Activated CD4-positive, alpha-beta memory T cell treated with anti-CD3 and anti-CD28 coated beads, Interleukin-2, amount 10 ng/mL, durations not matched to agents 7 days and 5 days (primary cell): ENCODE results near the gene KAT6B. TPM values are rescaled to one million over a fixed set of nuclear protein-coding genes. Genes with fewer than 3 reads are reported as not detected.

ENCODE experiments used
- CTCF ChIA-PET: fragments of 350-600 bp; sonication (Branson Sonifier 250); formaldehyde crosslinking; loops from one replicate; lab custom pipeline; 2021; ENCODE audit warnings: antibody characterized with exemption, inconsistent platforms; lab: Charles Lee
- POLR2A ChIA-PET: fragments of 350-600 bp; sonication (Branson Sonifier 250); formaldehyde crosslinking; loops from one replicate; lab custom pipeline; 2021; ENCODE audit warnings: antibody characterized with exemption; lab: Charles Lee
- DNase-seq: peaks from one replicate; pipeline ENCODE4 v3.0.0-alpha.2; 2020
- H3K27ac Mint-ChIP-seq: one replicate; pipeline ENCODE4 v1.8.0; 2021; ENCODE audit warnings: mild to moderate bottlenecking, mixed read lengths
- H3K27me3 Mint-ChIP-seq: one replicate; pipeline ENCODE4 v1.8.0; 2021; ENCODE audit warnings: mixed read lengths
- H3K36me3 Mint-ChIP-seq: one replicate; pipeline ENCODE4 v1.8.0; 2021; ENCODE audit warnings: low read depth, mixed read lengths
- H3K4me1 Mint-ChIP-seq: one replicate; pipeline ENCODE4 v1.8.0; 2021; ENCODE audit warnings: mixed read lengths
- H3K4me3 Mint-ChIP-seq: one replicate; pipeline ENCODE4 v1.8.0; 2021; ENCODE audit warnings: mild to moderate bottlenecking, mixed read lengths
- H3K9me3 Mint-ChIP-seq: one replicate; pipeline ENCODE4 v1.8.0; 2021; ENCODE audit warnings: mixed read lengths
- total RNA-seq, 2 experiments: library from RNA; stranded (reverse); gene quantifications; one replicate each; pipeline ENCODE4 v1.2.3, GENCODE V29; 2021

KAT6B gene
- total RNA-seq, 2 experiments from 2014 or later, result 20.2 to 21.8 TPM

GRCh38 chr10:75016325-75016724 lies 189.9 kb downstream of the KAT6B start:
- H3K27ac Mint-ChIP-seq, result no peak overlapping the region
- POLR2A ChIA-PET, result no interaction called here
- no peak for DNase-seq
- H3K27me3 Mint-ChIP-seq, result no peaks in the 10 kb centered on the region
- no peak overlapping the region for H3K4me3 Mint-ChIP-seq
- CTCF ChIA-PET, result interaction anchor here (0.6 kb wide), 1 partner anchor 244 kb away, joined by 3 read pairs; no protein-coding TSS in a partner anchor
- peaks cover 36% of the 10 kb centered on the region for H3K4me1 Mint-ChIP-seq
- peaks cover 15% of the 10 kb centered on the region for H3K36me3 Mint-ChIP-seq
- no peaks in the 10 kb centered on the region for H3K9me3 Mint-ChIP-seq

GRCh38 chr10:75018251-75018650 lies 191.9 kb downstream of the KAT6B start:
- H3K36me3 Mint-ChIP-seq, result peaks cover 12% of the 10 kb centered on the region
- no peak for DNase-seq
- no peak overlapping the region for H3K27ac Mint-ChIP-seq
- no peak overlapping the region for H3K4me3 Mint-ChIP-seq
- ChIA-PET POLR2A (no interaction called here), CTCF (interaction anchor here (0.9 to 3.4 kb wide), 2 partner anchors 217 to 279 kb away, joined by 3 to 20 read pairs; partner anchors contain the start of gene COMTD1)
- H3K27me3 Mint-ChIP-seq, result no peaks in the 10 kb centered on the region
- H3K9me3 Mint-ChIP-seq, result no peaks in the 10 kb centered on the region
- H3K4me1 Mint-ChIP-seq, result peaks cover 36% of the 10 kb centered on the region

DNA sequence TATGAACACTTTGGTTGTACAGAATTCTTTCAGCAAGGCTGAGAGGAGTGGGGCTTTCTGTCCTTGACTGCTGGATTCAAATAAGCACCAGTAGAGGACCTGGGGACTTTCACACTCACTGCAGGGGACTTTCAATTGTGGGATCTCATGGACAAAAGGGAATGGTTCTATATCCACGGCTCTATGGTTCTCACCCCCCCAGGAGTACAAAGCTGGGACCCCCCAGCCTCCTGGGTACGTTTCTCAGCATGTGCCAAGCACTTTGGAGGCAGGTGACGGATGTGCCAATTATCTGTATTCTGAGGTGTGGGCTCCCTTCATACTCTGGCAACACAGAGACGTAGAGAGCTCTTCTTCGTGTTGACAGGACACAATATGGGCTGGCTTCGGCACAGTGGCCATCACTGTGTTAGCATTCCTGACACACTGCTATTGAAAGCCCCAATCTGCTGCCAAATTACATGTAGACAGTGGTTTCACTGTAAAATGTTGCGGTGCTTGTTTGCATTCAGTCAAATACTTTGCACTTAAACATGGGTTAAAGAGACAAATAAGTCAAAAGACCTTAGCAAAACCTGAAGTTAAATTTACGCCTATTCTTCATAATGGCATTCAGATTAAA lies 192.4 kb downstream of the KAT6B start:
- ChIA-PET POLR2A (interaction anchor here (0.6 to 1.3 kb wide), 2 partner anchors 92 to 432 kb away, joined by 3 read pairs; no protein-coding TSS in a partner anchor), CTCF (interaction anchor here (0.9 to 3.4 kb wide), 3 partner anchors 192 to 280 kb away, joined by 3 to 20 read pairs (median 9); partner anchors contain the start of genes COMTD1 and KAT6B)
- Mint-ChIP-seq H3K36me3 (peaks cover 9% of the 10 kb centered on the region), H3K27me3 (no peaks in the 10 kb centered on the region), H3K9me3 (no peaks in the 10 kb centered on the region), H3K4me3 (no peak overlapping the region), H3K27ac (no peak overlapping the region), H3K4me1 (peaks cover 30% of the 10 kb centered on the region)
- no peak for DNase-seq

DNA sequence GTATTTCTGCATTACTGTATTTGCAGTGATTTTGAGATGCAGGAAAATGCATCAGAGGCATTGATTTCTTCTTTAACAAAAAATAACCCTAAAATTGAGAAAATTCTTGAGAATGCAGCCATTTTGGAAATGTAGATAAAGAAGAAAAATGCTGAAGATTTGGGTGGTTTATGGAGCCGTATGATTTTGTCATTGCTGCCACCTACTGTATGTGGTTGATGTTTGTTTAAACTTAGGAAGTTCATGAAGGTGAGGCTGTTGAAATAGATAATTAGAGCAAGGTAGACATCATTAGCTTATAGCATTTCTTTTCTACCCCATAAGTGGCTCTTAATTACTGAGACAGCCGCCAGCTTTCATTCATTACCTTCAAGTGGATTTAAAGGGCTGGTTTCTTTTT lies 193.0 kb downstream of the KAT6B start:
- DNase-seq, result no peak
- no peak overlapping the region for H3K4me3 Mint-ChIP-seq
- no peaks in the 10 kb centered on the region for H3K27me3 Mint-ChIP-seq
- H3K4me1 Mint-ChIP-seq, result peaks cover 26% of the 10 kb centered on the region
- POLR2A ChIA-PET, result interaction anchor here (0.6 to 1.3 kb wide), 4 partner anchors 92 to 892 kb away, joined by 3 read pairs; no protein-coding TSS in a partner anchor
- H3K9me3 Mint-ChIP-seq, result no peaks in the 10 kb centered on the region
- no peak overlapping the region for H3K27ac Mint-ChIP-seq
- CTCF ChIA-PET, result interaction anchor here (0.6 to 3.4 kb wide), 17 partner anchors 16 to 824 kb away, joined by 3 to 20 read pairs (median 4); partner anchors contain the start of genes COMTD1 and KAT6B
- peaks cover 7% of the 10 kb centered on the region for H3K36me3 Mint-ChIP-seq

DNA sequence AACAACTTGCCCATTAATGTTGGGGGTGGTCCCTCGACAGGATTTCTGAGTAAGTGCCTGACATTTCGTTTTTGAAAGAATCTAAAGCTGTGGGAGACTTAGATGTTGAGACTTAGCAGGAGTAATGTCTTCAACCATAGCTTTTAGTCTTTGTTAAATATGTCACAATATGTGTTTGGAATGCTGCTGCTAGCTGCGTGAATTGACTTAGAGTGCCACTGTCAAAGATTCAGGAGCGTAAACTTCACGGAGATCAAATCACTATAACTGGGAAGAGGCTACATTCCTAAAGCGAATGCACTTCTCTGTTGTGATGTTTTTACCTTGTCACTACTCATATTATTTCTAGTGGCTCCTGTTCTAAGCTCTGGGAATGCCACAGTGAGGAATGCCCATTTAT lies 193.8 kb downstream of the KAT6B start:
- peaks cover 18% of the 10 kb centered on the region for H3K4me1 Mint-ChIP-seq
- ChIA-PET CTCF (interaction anchor here (0.6 to 3.4 kb wide), 17 partner anchors 17 to 825 kb away, joined by 3 to 20 read pairs (median 4); partner anchors contain the start of genes COMTD1 and KAT6B), POLR2A (interaction anchor here (1.2 to 1.3 kb wide), 2 partner anchors 91 to 123 kb away, joined by 3 read pairs; no protein-coding TSS in a partner anchor)
- no peaks in the 10 kb centered on the region for H3K9me3 Mint-ChIP-seq
- no peaks in the 10 kb centered on the region for H3K27me3 Mint-ChIP-seq
- peaks cover 13% of the 10 kb centered on the region for H3K36me3 Mint-ChIP-seq
- no peak for DNase-seq
- H3K4me3 Mint-ChIP-seq, result no peak overlapping the region
- H3K27ac Mint-ChIP-seq, result no peak overlapping the region

- ChIA-PET POLR2A (interaction anchor here (1.0 to 1.4 kb wide), 4 partner anchors 9 to 283 kb away, joined by 3 to 4 read pairs (median 3); no protein-coding TSS in a partner anchor), CTCF (interaction anchor here (0.6 to 3.4 kb wide), 21 partner anchors 10 to 779 kb away, joined by 3 to 20 read pairs (median 4); partner anchors contain the start of gene COMTD1)
- H3K36me3 Mint-ChIP-seq, result peaks cover 16% of the 10 kb centered on the region
- no peak for DNase-seq
- no peak overlapping the region for H3K4me3 Mint-ChIP-seq
- peak overlapping the region; percentile 25 for H3K27ac Mint-ChIP-seq
- H3K9me3 Mint-ChIP-seq, result no peaks in the 10 kb centered on the region
- H3K4me1 Mint-ChIP-seq, result peaks cover 12% of the 10 kb centered on the region
- H3K27me3 Mint-ChIP-seq, result no peaks in the 10 kb centered on the region
Measured at GRCh38 chr10:75021379-75022249, 195.2 kb downstream of the KAT6B start.

GRCh38 chr10:75023074-75023473 lies 196.7 kb downstream of the KAT6B start:
- Mint-ChIP-seq H3K4me1 (peaks cover 12% of the 10 kb centered on the region), H3K9me3 (no peaks in the 10 kb centered on the region), H3K27ac (no peak overlapping the region), H3K36me3 (peaks cover 16% of the 10 kb centered on the region), H3K27me3 (no peaks in the 10 kb centered on the region), H3K4me3 (no peak overlapping the region)
- DNase-seq, result no peak
- ChIA-PET CTCF (no interaction called here), POLR2A (no interaction called here)

DNA sequence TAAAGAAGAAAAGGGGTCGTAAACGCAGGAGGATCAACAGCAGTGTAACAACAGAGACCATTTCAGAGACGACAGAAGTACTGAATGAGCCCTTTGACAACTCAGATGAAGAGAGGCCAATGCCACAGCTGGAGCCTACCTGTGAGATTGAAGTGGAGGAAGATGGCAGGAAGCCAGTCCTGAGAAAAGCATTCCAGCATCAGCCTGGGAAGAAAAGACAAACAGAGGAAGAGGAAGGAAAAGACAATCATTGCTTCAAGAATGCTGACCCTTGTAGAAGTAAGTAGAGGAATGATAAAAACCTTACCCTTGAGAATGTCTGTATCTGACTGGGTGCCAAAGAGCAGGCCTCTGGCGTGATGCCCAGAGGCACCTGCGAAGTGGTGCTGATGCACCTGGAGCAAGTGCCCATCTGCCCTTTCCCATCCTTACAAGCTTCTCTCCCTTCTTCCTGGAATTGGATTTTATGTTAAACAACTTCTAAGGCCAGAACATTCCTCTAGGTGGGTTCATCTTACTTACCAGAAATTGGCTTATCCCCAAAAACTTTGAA lies 198.6 kb downstream of the KAT6B start:
- peaks cover 18% of the 10 kb centered on the region for H3K36me3 Mint-ChIP-seq
- peaks cover 9% of the 10 kb centered on the region for H3K4me1 Mint-ChIP-seq
- ChIA-PET POLR2A (no interaction called here), CTCF (no interaction called here)
- DNase-seq, result no peak
- no peak overlapping the region for H3K27ac Mint-ChIP-seq
- no peaks in the 10 kb centered on the region for H3K27me3 Mint-ChIP-seq
- H3K9me3 Mint-ChIP-seq, result no peaks in the 10 kb centered on the region
- H3K4me3 Mint-ChIP-seq, result no peak overlapping the region

GRCh38 chr10:75028049-75028448 lies 201.6 kb downstream of the KAT6B start:
- POLR2A ChIA-PET, result interaction anchor here (0.6 kb wide), 2 partner anchors 32 to 130 kb away, joined by 3 read pairs; no protein-coding TSS in a partner anchor
- Mint-ChIP-seq H3K36me3 (peaks cover 18% of the 10 kb centered on the region), H3K27ac (no peak overlapping the region), H3K4me3 (no peak overlapping the region), H3K4me1 (no peaks in the 10 kb centered on the region), H3K27me3 (no peaks in the 10 kb centered on the region), H3K9me3 (no peaks in the 10 kb centered on the region)
- CTCF ChIA-PET, result no interaction called here
- DNase-seq, result no peak

GRCh38 chr10:75028748-75029147 lies 202.3 kb downstream of the KAT6B start:
- DNase-seq, result no peak
- Mint-ChIP-seq H3K36me3 (peaks cover 16% of the 10 kb centered on the region), H3K4me1 (peaks cover 2% of the 10 kb centered on the region), H3K27me3 (no peaks in the 10 kb centered on the region), H3K9me3 (no peaks in the 10 kb centered on the region), H3K4me3 (no peak overlapping the region), H3K27ac (no peak overlapping the region)
- CTCF ChIA-PET, result no interaction called here
- POLR2A ChIA-PET, result no interaction called here

DNA sequence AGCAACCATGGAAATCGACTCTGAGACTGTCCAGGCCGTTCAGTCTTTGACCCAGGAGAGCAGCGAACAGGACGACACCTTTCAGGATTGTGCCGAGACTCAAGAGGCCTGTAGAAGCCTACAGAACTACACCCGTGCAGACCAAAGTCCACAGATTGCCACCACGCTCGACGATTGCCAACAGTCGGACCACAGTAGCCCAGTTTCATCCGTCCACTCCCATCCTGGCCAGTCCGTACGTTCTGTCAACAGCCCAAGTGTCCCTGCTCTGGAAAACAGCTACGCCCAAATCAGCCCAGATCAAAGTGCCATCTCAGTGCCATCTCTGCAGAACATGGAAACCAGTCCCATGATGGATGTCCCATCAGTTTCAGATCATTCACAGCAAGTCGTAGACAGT lies 203.0 kb downstream of the KAT6B start:
- peaks cover 16% of the 10 kb centered on the region for H3K36me3 Mint-ChIP-seq
- no peaks in the 10 kb centered on the region for H3K9me3 Mint-ChIP-seq
- ChIA-PET CTCF (no interaction called here), POLR2A (no interaction called here)
- no peak overlapping the region for H3K27ac Mint-ChIP-seq
- no peaks in the 10 kb centered on the region for H3K27me3 Mint-ChIP-seq
- DNase-seq, result no peak
- H3K4me1 Mint-ChIP-seq, result peaks cover 9% of the 10 kb centered on the region
- H3K4me3 Mint-ChIP-seq, result no peak overlapping the region

DNA sequence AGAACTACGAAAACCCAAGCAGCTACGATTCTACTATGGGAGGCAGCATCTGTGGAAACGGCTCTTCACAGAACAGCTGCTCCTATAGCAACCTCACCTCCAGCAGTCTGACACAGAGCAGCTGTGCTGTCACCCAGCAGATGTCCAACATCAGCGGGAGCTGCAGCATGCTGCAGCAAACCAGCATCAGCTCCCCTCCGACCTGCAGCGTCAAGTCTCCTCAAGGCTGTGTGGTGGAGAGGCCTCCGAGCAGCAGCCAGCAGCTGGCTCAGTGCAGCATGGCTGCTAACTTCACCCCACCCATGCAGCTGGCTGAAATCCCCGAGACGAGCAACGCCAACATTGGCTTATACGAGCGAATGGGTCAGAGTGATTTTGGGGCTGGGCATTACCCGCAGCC lies 203.5 kb downstream of the KAT6B start:
- Mint-ChIP-seq H3K27me3 (no peaks in the 10 kb centered on the region), H3K36me3 (peaks cover 13% of the 10 kb centered on the region), H3K4me3 (no peak overlapping the region), H3K4me1 (peaks cover 14% of the 10 kb centered on the region), H3K9me3 (no peaks in the 10 kb centered on the region), H3K27ac (no peak overlapping the region)
- ChIA-PET CTCF (no interaction called here), POLR2A (no interaction called here)
- no peak for DNase-seq
